NB4 (cell line): ENCODE results near the gene CFHR1.

Experiments
- DNase-seq: peaks from one replicate; pipeline ENCODE4 v3.0.0; 2010; ENCODE audit warnings: low read depth
- H3K4me3 ChIP-seq: one replicate; pipeline ENCODE4 v1.5.1; 2011; ENCODE audit warnings: mild to moderate bottlenecking, low read depth, low read length, moderate library complexity
- MYC ChIP-seq: IDR thresholded peaks from 2 replicates; pipeline ENCODE4 v1.6.1; 2011; ENCODE audit warnings: low read depth, low read length
- POLR2A ChIP-seq: IDR thresholded peaks from 2 replicates; pipeline ENCODE4 v1.6.1; 2011; ENCODE audit warnings: mild to moderate bottlenecking; ENCODE audit not compliant: insufficient read length; ENCODE audit errors: extremely low read depth
- TF ChIP-seq, protein P1 (sequence below): IDR thresholded peaks from one replicate; pipeline ENCODE4 v1.5.1; 2012; ENCODE audit warnings: low read depth, low read length
- TF ChIP-seq, protein P2 (sequence below): IDR thresholded peaks from 2 replicates; pipeline ENCODE4 v1.6.1; 2011; ENCODE audit warnings: low read depth, low read length

The CFHR1 gene

DNA sequence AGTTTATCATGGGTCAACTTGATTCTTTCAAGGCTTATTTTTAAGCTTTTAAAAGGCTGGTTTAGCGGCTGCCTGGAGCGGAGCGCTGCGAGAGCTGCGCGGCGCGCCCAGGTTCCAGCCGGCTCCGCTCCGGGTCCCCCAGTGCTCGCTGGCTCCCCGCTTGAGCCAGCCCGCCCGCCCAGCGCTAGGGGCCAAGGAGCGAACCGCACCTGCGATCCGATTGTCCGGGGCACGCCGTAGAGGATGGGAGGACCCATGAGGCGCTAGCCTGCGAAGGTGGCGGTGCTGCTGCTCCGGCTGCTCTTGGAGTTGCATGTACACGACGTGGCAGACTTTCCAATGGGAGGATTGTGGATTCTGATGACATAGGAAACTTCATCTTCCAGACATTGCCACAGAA, 58.4 kb downstream of the CFHR1 start:
- DNase-seq = no peak
- H3K4me3 ChIP-seq = no peak overlapping the region
- no peak for TF ChIP-seq POLR2A
- TF ChIP-seq, protein P1, sequence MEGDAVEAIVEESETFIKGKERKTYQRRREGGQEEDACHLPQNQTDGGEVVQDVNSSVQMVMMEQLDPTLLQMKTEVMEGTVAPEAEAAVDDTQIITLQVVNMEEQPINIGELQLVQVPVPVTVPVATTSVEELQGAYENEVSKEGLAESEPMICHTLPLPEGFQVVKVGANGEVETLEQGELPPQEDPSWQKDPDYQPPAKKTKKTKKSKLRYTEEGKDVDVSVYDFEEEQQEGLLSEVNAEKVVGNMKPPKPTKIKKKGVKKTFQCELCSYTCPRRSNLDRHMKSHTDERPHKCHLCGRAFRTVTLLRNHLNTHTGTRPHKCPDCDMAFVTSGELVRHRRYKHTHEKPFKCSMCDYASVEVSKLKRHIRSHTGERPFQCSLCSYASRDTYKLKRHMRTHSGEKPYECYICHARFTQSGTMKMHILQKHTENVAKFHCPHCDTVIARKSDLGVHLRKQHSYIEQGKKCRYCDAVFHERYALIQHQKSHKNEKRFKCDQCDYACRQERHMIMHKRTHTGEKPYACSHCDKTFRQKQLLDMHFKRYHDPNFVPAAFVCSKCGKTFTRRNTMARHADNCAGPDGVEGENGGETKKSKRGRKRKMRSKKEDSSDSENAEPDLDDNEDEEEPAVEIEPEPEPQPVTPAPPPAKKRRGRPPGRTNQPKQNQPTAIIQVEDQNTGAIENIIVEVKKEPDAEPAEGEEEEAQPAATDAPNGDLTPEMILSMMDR = no peak
- TF ChIP-seq, protein P2, sequence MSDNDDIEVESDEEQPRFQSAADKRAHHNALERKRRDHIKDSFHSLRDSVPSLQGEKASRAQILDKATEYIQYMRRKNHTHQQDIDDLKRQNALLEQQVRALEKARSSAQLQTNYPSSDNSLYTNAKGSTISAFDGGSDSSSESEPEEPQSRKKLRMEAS = no peak
- TF ChIP-seq MYC = no peak
